Lower leg skin (tissue), 4 donors: ENCODE results near the gene SLC39A11. TPM values are rescaled to one million over a fixed set of nuclear protein-coding genes. Genes with fewer than 3 reads are reported as not detected.

ENCODE experiments used
- DNase-seq, 2 donors: peaks; one replicate each; pipeline ENCODE4 v3.0.0-alpha.2; 2019; ENCODE audit warnings: low spot score in 2 of 2
- H3K4me3 ChIP-seq: fragments of 200-600 bp; sonication (generic); 2 replicates; pipeline ENCODE4 v1.5.1; 2017; ENCODE audit warnings: mild to moderate bottlenecking, low read depth; ENCODE audit not compliant: poor library complexity, severe bottlenecking
- POLR2A ChIP-seq, 2 donors: fragments of 450-650 bp; IDR thresholded peaks; one replicate each; pipeline ENCODE4 v1.6.1; 2016 to 2017; ENCODE audit warnings: antibody characterized with exemption in 2 of 2, mild to moderate bottlenecking in 1 of 2, moderate library complexity in 1 of 2
- WGBS, 2 donors: methylation state at CpG; one replicate each; pipeline ENCODE4 v1.1.5; 2018; 5-methylcytosine and 5-hydroxymethylcytosine counted together
- intact Hi-C: fragments of 100-400 bp; cut with DNase I; formaldehyde crosslinking; loops from one replicate; pipeline ENCODE4 v1.15.0; 2023; ENCODE audit warnings: low total_unique reads
- total RNA-seq, 4 donors: library from RNA; depleted of rRNA; stranded (reverse); fragments of >200 nt; gene quantifications; one replicate each; pipeline ENCODE4 v1.1.0, GENCODE V29; 2016
- TF ChIP-seq, protein P1 (sequence below), 3 donors: fragments of 450-650 bp; IDR thresholded peaks; one replicate each; pipeline ENCODE4 v1.5.1; 2016; ENCODE audit warnings: antibody characterized with exemption in 3 of 3, mild to moderate bottlenecking in 3 of 3, moderate library complexity in 2 of 3

Gene SLC39A11
- total RNA-seq, 4 donors from 2014 or later, result 41.6 to 59.0 (median 47.1) TPM

DNA sequence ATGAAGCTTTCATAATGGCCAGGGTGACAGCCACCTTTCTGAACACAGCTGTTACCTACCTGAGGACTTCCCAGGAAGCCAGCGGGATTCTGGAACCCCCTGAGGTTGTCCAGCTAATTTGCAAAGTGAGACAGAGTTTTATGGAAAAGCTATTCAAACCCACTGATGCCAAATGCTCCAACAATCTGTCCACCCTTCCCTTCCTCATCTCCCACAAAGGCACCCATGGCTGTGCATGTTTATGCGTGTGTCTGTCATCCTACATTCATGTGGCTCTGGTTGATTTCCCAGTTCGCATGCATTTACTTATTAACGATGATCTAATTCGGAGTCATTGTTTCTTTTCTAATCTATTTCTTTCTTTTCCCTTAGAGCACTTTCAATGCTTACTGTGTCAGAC is 217.1 kb downstream of the SLC39A11 start:
- intact Hi-C loops, result no loop called here
- WGBS, 2 donors, result 81 to 89% methylated on average over 5 of the region's 5 CpGs
- TF ChIP-seq, protein P1, sequence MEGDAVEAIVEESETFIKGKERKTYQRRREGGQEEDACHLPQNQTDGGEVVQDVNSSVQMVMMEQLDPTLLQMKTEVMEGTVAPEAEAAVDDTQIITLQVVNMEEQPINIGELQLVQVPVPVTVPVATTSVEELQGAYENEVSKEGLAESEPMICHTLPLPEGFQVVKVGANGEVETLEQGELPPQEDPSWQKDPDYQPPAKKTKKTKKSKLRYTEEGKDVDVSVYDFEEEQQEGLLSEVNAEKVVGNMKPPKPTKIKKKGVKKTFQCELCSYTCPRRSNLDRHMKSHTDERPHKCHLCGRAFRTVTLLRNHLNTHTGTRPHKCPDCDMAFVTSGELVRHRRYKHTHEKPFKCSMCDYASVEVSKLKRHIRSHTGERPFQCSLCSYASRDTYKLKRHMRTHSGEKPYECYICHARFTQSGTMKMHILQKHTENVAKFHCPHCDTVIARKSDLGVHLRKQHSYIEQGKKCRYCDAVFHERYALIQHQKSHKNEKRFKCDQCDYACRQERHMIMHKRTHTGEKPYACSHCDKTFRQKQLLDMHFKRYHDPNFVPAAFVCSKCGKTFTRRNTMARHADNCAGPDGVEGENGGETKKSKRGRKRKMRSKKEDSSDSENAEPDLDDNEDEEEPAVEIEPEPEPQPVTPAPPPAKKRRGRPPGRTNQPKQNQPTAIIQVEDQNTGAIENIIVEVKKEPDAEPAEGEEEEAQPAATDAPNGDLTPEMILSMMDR (IDR thresholded peaks at IDR 0.05), result no peak
- no peak for TF ChIP-seq POLR2A (IDR thresholded peaks at IDR 0.05)
- H3K4me3 ChIP-seq, result no peak overlapping the region
- no peak for DNase-seq

DNA sequence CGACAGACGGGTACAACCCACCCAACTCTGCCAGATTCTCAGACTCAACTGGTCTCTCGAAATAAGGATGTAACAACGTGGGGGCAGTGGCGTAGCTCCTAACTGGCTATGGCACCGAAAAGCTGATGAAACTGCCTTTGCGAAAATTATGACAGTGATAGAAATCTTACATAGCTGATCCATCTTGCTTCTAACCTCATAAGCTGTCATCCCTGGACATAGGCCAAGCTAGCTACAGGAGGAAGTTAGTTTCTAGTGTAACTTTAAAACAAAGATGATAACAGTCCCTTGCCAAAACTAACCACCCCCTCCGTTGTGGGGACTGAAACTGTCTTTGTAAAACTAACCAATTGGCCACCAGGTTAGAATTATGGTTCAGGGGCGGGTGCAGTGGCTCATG is 220.1 kb downstream of the SLC39A11 start:
- WGBS, 2 donors, result 82 to 85% methylated on average over 9 of the region's 9 CpGs
- intact Hi-C loops, result no loop called here
- no peak for DNase-seq
- no peak overlapping the region for H3K4me3 ChIP-seq
- TF ChIP-seq, protein P1 (IDR thresholded peaks at IDR 0.05), result no peak
- no peak for TF ChIP-seq POLR2A (IDR thresholded peaks at IDR 0.05)

DNA sequence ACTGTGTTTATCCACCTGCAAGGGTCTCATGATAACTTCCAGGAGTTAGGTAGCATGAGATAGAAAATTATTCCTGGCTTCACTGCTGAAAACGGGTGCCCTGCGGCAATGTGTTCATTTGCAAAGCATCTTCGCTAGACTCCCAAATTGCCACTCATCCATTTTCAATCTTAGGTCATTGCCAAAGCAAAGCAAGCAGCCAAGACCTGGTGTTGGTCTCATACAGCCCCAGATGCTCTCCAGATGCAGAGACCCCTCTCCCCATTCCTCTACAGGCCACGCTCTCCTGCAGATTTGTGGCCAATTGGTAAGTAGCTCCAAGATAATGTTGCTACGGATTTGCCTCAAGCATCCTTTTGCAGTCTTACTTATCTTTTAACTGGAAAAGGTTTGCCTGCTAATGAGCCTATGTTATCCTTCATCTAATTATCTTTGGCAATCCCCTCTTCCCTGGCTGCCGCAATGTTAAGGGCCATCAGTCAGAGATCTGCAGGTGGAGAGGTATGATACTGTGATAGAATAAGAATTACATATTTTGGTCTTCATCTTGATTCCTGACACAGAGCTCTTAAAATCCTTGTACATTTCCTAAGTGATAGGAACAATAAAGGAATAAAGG is 222.0 kb downstream of the SLC39A11 start:
- no peak for DNase-seq
- TF ChIP-seq POLR2A (IDR thresholded peaks at IDR 0.05), result no peak
- TF ChIP-seq, protein P1 (IDR thresholded peaks at IDR 0.05), result no peak
- intact Hi-C loops, result no loop called here
- H3K4me3 ChIP-seq, result no peak overlapping the region
- WGBS, 2 donors, result 81 to 86% methylated on average over 6 of the region's 6 CpGs

DNA sequence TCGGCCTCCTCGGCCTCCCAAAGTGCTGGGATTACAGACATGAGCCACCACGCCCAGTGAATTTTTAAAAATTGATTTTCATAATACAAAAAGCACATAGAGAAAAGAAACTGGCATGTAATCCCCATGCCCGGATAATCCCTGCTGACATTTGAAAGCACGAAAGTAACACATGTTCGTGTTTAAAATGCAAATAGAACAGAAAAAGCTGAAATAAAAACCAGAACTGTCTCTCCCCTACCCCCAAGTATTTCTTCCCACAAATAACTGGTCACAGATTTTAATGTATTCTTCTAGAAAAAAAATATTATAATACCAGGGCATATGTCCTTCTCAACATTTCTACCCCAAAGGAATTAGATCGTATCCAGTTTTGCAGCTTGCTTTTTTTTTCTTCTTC is 222.9 kb downstream of the SLC39A11 start:
- H3K4me3 ChIP-seq, result no peak overlapping the region
- intact Hi-C loops, result no loop called here
- WGBS, 2 donors, result 69 to 83% methylated on average over 7 of the region's 7 CpGs
- TF ChIP-seq POLR2A (IDR thresholded peaks at IDR 0.05), result no peak
- TF ChIP-seq, protein P1 (IDR thresholded peaks at IDR 0.05), result no peak
- no peak for DNase-seq

DNA sequence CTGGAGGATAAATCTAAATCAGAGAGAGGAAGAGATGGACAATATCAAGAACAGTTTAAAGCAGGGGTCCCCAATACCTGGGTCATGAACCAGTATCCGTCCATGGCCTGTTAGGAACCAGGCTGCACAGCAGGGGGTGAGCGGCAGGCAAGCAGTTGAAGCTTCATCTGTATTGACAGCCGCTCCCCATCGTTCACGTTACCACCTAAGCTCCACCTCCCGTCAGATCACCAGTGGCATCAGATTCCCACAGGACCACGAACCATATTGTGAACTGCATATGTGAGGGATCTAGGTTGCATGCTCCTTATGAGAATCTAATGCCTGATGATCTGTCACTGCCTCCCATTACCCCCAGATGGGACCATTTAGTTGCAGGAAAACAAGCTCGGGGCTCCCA is 226.5 kb downstream of the SLC39A11 start:
- no peak for TF ChIP-seq POLR2A (IDR thresholded peaks at IDR 0.05)
- no peak overlapping the region for H3K4me3 ChIP-seq
- intact Hi-C loops, result loop anchor here (2.0 kb wide), 1 partner anchor 51 kb away; no protein-coding TSS in a partner anchor
- DNase-seq, result no peak
- WGBS, 2 donors, result 92 to 96% methylated on average over 8 of the region's 8 CpGs

DNA sequence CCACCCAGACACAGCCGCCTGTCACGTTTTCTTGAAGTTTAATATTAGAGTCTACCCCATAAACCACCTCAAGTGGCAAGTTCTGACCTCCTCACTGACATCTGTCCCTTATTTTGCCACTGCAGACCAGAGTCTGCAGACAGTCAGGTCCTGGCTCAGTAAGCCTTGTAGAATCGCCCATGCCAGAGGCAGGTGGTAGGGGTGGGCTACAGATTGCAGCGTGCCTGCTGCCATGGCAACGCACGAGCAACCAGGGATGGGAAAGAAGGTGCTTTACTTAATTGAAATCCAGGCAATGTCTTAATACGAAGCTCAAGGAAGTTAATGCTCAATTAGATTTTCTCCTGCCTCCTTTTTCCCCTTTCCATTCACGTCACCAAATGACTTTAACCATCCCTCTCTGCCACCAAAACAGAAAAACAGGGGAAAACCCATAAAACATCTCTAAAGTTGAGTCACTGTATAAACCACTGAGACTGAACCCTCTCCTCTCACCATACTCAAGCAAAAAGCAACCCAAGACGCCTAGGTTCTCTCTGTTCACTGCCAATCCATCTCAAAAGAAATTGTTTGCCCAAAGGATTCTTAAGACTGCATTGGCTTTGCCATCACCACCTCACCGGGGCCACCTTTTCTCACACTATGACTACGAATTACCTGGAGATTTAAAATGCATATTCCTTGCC is 228.8 kb downstream of the SLC39A11 start:
- intact Hi-C loops, result loop anchor here (2.0 kb wide), 1 partner anchor 53 kb away; no protein-coding TSS in a partner anchor

More for the DNA sequence above, 228.8 kb downstream of the SLC39A11 start:
- H3K4me3 ChIP-seq, result no peak overlapping the region
- TF ChIP-seq, protein P1 (IDR thresholded peaks at IDR 0.05), result no peak
- no peak for TF ChIP-seq POLR2A (IDR thresholded peaks at IDR 0.05)
- no peak for DNase-seq
- 94 to 96% methylated on average over 11 of the region's 11 CpGs for WGBS, 2 donors
